WERI-Rb-1 (cell line): ENCODE measurements around the gene CLDN14.

ENCODE experiments used
- DNase-seq: peaks from one replicate; pipeline ENCODE4 v3.0.0-alpha.2; 2020
- H3K27ac ChIP-seq: fragments of 250-450 bp; sonication (Bioruptor Pico); 2 replicates; pipeline ENCODE4 v1.5.1; 2020; ENCODE audit warnings: mild to moderate bottlenecking, moderate library complexity
- H3K27me3 ChIP-seq: fragments of 250-450 bp; sonication (Bioruptor Pico); 2 replicates; pipeline ENCODE4 v1.5.1; 2021; ENCODE audit warnings: mild to moderate bottlenecking, low read depth, moderate library complexity; ENCODE audit not compliant: insufficient read depth, severe bottlenecking
- H3K36me3 ChIP-seq: fragments of 250-450 bp; sonication (Bioruptor Pico); 2 replicates; pipeline ENCODE4 v1.5.1; 2020; ENCODE audit warnings: mild to moderate bottlenecking, moderate library complexity
- H3K4me3 ChIP-seq: 2 replicates; pipeline ENCODE4 v1.5.1; 2011; ENCODE audit warnings: low read depth, mild to moderate bottlenecking, control low read depth, low read length
- H3K9me3 ChIP-seq: fragments of 250-450 bp; sonication (Bioruptor Pico); 2 replicates; pipeline ENCODE4 v1.5.1; 2021; ENCODE audit warnings: mild to moderate bottlenecking, moderate library complexity; ENCODE audit not compliant: severe bottlenecking
- TF ChIP-seq, protein P1 (sequence below): IDR thresholded peaks from 2 replicates; pipeline ENCODE4 v1.5.1; 2011; ENCODE audit warnings: low read depth, mild to moderate bottlenecking, control low read depth, inconsistent platforms, low read length

CLDN14 gene

DNA sequence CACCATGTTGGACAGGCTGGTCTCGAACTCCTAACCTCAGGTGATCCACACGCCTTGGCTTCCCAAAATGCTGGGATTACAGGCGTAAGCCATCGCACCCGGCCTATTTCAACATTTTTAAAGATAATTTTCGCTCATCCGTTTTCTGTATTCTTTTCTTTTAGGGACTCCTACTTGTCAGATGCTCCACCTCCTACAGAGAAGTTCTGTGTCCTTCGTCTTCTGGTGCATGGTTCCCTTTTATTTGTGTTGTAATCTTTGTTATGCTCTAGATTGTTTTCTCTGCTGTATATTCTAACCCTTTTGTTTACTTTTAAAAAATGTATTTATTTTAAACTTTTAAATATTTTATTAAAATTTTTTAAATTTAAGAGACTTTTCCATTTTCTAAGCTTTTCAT, 28.4 kb downstream of the CLDN14 start:
- Histone ChIP-seq H3K4me3 (no peak overlapping the region), H3K9me3 (peaks cover 2% of the 10 kb centered on the region), H3K36me3 (no peaks in the 10 kb centered on the region), H3K27ac (no peak overlapping the region), H3K27me3 (no peaks in the 10 kb centered on the region)
- TF ChIP-seq, protein P1, sequence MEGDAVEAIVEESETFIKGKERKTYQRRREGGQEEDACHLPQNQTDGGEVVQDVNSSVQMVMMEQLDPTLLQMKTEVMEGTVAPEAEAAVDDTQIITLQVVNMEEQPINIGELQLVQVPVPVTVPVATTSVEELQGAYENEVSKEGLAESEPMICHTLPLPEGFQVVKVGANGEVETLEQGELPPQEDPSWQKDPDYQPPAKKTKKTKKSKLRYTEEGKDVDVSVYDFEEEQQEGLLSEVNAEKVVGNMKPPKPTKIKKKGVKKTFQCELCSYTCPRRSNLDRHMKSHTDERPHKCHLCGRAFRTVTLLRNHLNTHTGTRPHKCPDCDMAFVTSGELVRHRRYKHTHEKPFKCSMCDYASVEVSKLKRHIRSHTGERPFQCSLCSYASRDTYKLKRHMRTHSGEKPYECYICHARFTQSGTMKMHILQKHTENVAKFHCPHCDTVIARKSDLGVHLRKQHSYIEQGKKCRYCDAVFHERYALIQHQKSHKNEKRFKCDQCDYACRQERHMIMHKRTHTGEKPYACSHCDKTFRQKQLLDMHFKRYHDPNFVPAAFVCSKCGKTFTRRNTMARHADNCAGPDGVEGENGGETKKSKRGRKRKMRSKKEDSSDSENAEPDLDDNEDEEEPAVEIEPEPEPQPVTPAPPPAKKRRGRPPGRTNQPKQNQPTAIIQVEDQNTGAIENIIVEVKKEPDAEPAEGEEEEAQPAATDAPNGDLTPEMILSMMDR, result no peak
- DNase-seq, result no peak

DNA sequence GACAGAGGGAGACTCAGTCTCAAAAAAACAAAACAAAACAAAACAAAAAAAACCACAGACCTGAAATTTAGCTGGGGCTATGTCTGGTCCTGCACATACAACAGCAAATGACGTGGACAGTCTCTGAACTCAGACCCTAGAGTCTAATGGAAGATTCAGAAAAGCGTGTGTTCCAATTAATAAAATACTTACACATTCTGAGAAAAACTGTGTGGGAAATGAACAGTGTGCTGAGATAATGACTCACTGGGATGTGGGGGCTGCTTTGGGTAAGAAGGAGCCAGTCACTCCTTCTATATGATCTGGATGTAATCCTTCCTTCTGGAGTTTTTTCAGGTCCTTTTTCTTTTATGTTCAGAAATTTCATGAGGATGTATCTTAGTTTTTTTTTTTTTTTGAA, 29.4 kb downstream of the CLDN14 start:
- Histone ChIP-seq H3K9me3 (peaks cover 2% of the 10 kb centered on the region), H3K36me3 (no peaks in the 10 kb centered on the region), H3K27me3 (no peaks in the 10 kb centered on the region), H3K27ac (no peak overlapping the region), H3K4me3 (no peak overlapping the region)
- no peak for DNase-seq
- TF ChIP-seq, protein P1, result no peak

DNA sequence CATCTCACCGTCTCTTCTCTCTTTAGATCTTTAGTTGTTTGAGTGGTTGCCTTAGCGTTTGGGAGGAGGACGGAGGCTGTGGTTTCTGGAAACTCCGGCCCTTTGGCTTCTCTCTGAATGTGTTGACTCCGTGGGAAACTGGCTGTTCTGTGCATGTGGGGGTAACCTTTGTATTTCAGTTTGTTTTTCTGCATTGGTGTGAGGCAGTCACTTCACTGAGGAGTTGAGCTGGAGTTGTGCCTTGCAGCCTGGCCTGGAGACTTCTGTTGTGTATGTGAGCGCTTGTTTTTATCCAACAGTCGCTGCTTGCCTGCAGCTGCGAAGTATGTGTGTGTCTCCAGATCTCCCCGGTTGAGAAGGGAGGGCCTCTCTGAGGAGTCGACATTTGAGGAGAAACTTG, 33.6 kb downstream of the CLDN14 start:
- TF ChIP-seq, protein P1, result no peak

DNA sequence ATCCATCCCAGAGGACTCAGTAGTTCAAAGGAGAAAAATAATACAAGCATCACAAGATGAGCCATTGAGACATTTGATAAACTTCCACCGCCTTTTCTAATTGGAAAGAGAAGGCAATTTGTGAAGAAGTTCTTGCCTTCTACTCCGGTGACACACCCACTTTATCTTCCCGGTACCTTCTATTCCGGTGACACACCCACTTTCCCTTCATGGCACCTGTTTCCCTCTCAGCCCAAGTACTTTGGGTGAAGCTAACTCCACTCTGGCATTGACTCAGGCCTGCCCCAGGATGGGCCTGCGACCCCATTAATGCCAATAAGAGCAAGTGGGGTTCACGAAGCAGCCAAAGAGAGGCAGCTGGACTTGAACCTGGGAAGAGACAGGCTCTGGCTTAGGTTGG, 38.2 kb downstream of the CLDN14 start:
- Histone ChIP-seq H3K36me3 (no peaks in the 10 kb centered on the region), H3K4me3 (no peak overlapping the region), H3K27me3 (no peaks in the 10 kb centered on the region), H3K9me3 (no peaks in the 10 kb centered on the region), H3K27ac (no peak overlapping the region)
- DNase-seq, result no peak
- TF ChIP-seq, protein P1, result no peak

More for the DNA sequence above, 33.6 kb downstream of the CLDN14 start:
- no peaks in the 10 kb centered on the region for H3K9me3 ChIP-seq
- H3K27ac ChIP-seq, result no peak overlapping the region
- no peak for DNase-seq
- H3K36me3 ChIP-seq, result no peaks in the 10 kb centered on the region
- H3K27me3 ChIP-seq, result no peaks in the 10 kb centered on the region
- H3K4me3 ChIP-seq, result no peak overlapping the region

DNA sequence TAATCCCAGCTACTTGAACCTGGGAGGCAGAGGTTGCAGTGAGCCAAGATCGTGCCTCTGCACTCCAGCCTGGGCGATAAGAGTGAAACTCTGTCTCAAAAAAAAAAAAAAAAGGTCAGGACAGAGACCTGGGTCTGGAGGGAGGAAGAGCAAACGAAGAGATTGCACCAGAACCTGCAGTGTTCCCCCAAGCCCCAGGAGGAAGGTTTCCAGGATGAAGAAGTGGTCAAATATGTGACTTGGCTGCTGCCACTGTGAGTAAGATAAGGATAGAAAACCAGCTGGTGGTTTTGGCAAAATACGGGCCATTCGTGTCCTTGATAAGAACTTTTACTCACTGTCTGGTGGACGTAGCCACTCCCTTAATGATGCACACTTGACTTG, 42.2 kb downstream of the CLDN14 start:
- H3K27me3 ChIP-seq, result no peaks in the 10 kb centered on the region
- no peak overlapping the region for H3K4me3 ChIP-seq
- no peak for DNase-seq
- no peaks in the 10 kb centered on the region for H3K36me3 ChIP-seq
- no peak overlapping the region for H3K27ac ChIP-seq
- TF ChIP-seq, protein P1, result no peak
- no peaks in the 10 kb centered on the region for H3K9me3 ChIP-seq
